ENCODE measurements around the gene MIDN.
A peak's percentile ranks its signal among the peaks of the same experiment; 100 is the strongest.

MIDN gene

DNA sequence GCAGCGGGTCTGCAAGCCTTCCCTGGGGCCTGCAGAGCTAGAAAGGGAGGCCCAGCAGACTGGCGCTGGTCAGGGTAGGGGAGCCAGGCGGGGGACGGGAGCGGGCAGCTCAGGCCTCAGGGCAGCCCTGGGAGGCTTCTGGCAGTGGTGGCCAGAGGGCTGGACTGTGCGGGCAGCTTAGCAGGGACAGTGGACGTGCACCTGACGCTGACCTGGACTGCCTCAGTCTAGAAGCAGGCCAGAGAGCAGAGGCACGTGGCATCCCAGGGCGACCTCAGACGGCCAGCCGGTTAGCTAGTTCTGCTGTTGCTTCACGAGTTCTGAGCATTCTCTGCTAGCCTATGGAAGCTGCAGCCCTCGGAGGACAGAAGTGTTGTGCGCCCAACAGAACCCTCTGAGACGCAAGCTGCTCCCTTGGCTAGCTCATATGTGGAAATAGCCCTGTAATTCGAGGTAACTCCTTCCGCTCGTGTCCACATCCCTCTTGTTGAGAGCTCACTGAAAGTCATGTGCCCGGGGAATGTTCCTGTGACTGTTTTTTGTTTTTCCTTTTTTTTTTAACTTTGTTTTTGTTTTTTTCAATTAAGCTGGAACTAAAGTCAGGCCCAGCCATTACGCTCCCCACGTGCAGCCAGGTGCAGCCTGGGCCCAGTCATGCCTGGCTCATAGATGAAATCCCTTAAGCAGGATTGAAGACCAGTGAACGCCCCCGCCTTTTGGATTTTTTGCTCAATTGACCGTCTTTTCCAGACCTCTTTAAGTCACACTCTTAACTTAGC lies 25.1 kb downstream of the MIDN start:
- CTCF ChIA-PET: interaction anchor here (0.6 to 2.8 kb wide), 3 partner anchors 29 to 551 kb away, joined by 3 to 23 read pairs (median 4); no protein-coding TSS in a partner anchor
- TF ChIP-seq ZBTB8A (tag by site-specific recombination; IDR thresholded peaks at IDR 0.05): peak; percentile 6; the same call in 1 of the 2 replicates
- TF ChIP-seq SETDB1 (IDR thresholded peaks at IDR 0.05; ENCODE audit: insufficient read length, low read length): no peak
- TF ChIP-seq ZNF26 (tag by site-specific recombination; IDR thresholded peaks at IDR 0.05): no peak
- TF ChIP-seq ZNF837 (tag by site-specific recombination; IDR thresholded peaks at IDR 0.05): no peak
- TF ChIP-seq KLF8 (tag by site-specific recombination; IDR thresholded peaks at IDR 0.05): 0 out of 2 replicates have a peak, but pooled peaks have one; percentile 3
- TF ChIP-seq ZNF341 (tag by site-specific recombination; IDR thresholded peaks at IDR 0.05; ENCODE audit: low read depth): no peak
- TF ChIP-seq, protein P1, sequence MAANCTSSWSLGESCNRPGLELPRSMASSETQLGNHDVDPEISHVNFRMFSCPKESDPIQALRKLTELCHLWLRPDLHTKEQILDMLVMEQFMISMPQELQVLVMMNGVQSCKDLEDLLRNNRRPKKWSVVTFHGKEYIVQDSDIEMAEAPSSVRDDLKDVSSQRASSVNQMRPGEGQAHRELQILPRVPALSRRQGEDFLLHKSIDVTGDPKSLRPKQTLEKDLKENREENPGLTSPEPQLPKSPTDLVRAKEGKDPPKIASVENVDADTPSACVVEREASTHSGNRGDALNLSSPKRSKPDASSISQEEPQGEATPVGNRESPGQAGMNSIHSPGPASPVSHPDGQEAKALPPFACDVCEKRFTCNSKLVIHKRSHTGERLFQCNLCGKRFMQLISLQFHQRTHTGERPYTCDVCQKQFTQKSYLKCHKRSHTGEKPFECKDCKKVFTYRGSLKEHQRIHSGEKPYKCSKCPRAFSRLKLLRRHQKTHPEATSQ (tag by site-specific recombination; IDR thresholded peaks at IDR 0.05): no peak
- TF ChIP-seq CTCF (tag by site-specific recombination; IDR thresholded peaks at IDR 0.05): no peak
- TF ChIP-seq HOXD13 (CRISPR knock-in tag; IDR thresholded peaks at IDR 0.05; ENCODE audit: borderline replicate concordance): no peak
- no peak for TF ChIP-seq KLF1 (tag by site-specific recombination; IDR thresholded peaks at IDR 0.05)
- TF ChIP-seq, protein P2, sequence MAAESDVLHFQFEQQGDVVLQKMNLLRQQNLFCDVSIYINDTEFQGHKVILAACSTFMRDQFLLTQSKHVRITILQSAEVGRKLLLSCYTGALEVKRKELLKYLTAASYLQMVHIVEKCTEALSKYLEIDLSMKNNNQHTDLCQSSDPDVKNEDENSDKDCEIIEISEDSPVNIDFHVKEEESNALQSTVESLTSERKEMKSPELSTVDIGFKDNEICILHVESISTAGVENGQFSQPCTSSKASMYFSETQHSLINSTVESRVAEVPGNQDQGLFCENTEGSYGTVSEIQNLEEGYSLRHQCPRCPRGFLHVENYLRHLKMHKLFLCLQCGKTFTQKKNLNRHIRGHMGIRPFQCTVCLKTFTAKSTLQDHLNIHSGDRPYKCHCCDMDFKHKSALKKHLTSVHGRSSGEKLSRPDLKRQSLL (tag by site-specific recombination; IDR thresholded peaks at IDR 0.05): no peak
- TF ChIP-seq ZNF600 (tag by site-specific recombination; IDR thresholded peaks at IDR 0.05): peak; percentile 34; the same call in 1 of the 2 replicates
- TF ChIP-seq ZNF660 (tag by site-specific recombination; IDR thresholded peaks at IDR 0.05): no peak
- TF ChIP-seq ZNF473 (tag by site-specific recombination; IDR thresholded peaks at IDR 0.05): no peak
- no peak for TF ChIP-seq MZF1 (tag by site-specific recombination; IDR thresholded peaks at IDR 0.05; ENCODE audit: borderline replicate concordance)
- TF ChIP-seq ZNF37A (tag by site-specific recombination; IDR thresholded peaks at IDR 0.05): no peak
- no peak for TF ChIP-seq ZNF202 (tag by site-specific recombination; IDR thresholded peaks at IDR 0.05; ENCODE audit: borderline replicate concordance)
- TF ChIP-seq ZNF48 (tag by site-specific recombination; IDR thresholded peaks at IDR 0.05): no peak
- TF ChIP-seq ELK4 (IDR thresholded peaks at IDR 0.05; ENCODE audit: borderline replicate concordance, low read depth, low read length): no peak
- no peak for TF ChIP-seq ZNF223 (tag by site-specific recombination; IDR thresholded peaks at IDR 0.05)
- TF ChIP-seq ZBTB11 (tag by site-specific recombination; conservative IDR thresholded peaks at IDR 0.05; ENCODE audit: low read depth): no peak
- TF ChIP-seq ZNF529 (tag by site-specific recombination; IDR thresholded peaks at IDR 0.05; ENCODE audit: insufficient replicate concordance): no peak
- TF ChIP-seq ZNF596 (tag by site-specific recombination; IDR thresholded peaks at IDR 0.05): no peak
- TF ChIP-seq ZNF311 (tag by site-specific recombination; IDR thresholded peaks at IDR 0.05; ENCODE audit: borderline replicate concordance): no peak
- TF ChIP-seq KLF16 (tag by site-specific recombination; IDR thresholded peaks at IDR 0.05): no peak

More for the DNA sequence above, 25.1 kb downstream of the MIDN start:
- Histone ChIP-seq H3K36me3 (ENCODE audit: control insufficient read depth in 2 of 2, insufficient read depth in 1 of 2, low read length in 2 of 2) (peaks cover 4 to 72% of the 10 kb centered on the region in 2 experiments; a peak in 2 of 3 replicates), H3K4me1 (ENCODE audit: control insufficient read depth, insufficient read depth, low read length) (peaks cover 19% of the 10 kb centered on the region), H3K27ac (ENCODE audit: extremely low read depth, low read depth, low read length) (peak overlapping the region; percentile 98), H3K4me3 (ENCODE audit: low read depth, low read length) (no peak overlapping the region), H3K9me3 (ENCODE audit: control insufficient read depth, insufficient read depth, low read depth, low read length) (no peaks in the 10 kb centered on the region)
- POLR2A ChIA-PET: interaction anchor here (0.6 to 3.4 kb wide), 8 partner anchors 8 to 81 kb away, joined by 3 to 28 read pairs (median 5); a partner anchor contains a TSS
